Amniotic epithelial cell (primary cell): ENCODE measurements around the gene INPPL1.
A peak's percentile ranks its signal among the peaks of the same experiment; 100 is the strongest.

Experiments used
- DNase-seq: peaks from one replicate; pipeline ENCODE4 v3.0.0-alpha.2; 2010; ENCODE audit warnings: low read depth

The INPPL1 gene

DNA sequence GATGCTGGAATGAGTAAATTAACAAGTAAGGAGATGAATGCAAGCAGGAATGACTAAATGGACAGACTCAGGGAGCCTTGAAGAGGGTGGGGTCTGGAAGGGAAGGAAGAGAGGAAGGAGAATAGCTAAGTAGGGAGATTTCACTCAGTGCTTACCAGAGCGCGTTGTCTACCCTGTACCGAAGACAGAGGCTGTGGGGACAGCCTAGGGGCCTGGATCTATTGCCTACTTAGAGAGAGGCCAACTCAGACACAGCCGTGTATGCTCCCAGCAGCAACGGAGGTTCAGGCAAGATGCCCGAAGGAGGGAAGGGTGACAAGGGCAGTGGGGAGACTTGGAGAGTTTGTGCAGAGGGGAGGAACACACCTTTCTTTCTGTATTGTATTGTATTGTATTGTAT is 7.9 kb upstream of the INPPL1 start, which contains the start of gene FOLR2:
FOLR2 (plus strand) TSS at position 157 of the 400 bp plus-strand sequence. CDS start 1,791 bp downstream, outside the sequence.
- no peak for DNase-seq

GRCh38 chr11:72217841-72218240 is 6.7 kb upstream of the INPPL1 start:
- no peak for DNase-seq

DNA sequence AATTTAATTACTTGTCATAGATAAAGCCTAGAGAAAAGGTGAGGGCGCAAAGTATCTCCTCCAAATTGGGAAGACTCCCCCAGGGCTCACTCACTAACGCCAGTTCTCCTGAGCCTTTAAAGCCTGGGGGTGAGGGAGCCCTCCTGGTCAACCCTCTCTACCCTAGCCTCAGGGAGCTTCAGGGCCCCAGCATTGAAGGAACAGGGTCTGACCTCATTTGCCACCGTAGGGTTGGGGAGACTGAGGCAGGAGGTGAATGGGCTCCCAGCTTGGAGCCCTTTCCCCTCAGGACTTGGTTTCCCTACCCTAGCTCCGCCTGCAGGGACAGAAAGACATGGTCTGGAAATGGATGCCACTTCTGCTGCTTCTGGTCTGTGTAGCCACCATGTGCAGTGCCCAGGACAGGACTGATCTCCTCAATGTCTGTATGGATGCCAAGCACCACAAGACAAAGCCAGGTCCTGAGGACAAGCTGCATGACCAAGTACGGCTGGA is 6.3 kb upstream of the INPPL1 start:
- DNase-seq: no peak

DNA sequence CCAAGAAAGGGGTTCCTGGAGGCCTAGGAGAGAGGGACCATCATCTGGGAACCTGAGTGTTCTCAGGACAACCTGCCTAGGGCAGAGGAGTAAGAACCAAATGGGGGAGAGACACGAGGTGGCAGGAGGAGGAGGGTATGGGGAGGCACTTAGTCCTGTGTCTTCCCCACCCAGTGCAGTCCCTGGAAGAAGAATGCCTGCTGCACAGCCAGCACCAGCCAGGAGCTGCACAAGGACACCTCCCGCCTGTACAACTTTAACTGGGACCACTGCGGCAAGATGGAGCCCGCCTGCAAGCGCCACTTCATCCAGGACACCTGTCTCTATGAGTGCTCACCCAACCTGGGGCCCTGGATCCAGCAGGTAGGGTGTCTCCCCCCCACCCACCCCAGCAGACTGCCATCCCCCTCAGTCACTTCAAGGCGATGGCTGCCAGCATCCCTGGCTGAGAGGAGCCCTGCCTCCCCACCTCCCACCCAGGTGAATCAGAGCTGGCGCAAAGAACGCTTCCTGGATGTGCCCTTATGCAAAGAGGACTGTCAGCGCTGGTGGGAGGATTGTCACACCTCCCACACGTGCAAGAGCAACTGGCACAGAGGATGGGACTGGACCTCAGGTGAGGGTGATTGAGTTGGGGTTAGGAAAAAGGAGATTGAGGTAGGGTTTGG is 3.7 kb upstream of the INPPL1 start:
- no peak for DNase-seq

DNA sequence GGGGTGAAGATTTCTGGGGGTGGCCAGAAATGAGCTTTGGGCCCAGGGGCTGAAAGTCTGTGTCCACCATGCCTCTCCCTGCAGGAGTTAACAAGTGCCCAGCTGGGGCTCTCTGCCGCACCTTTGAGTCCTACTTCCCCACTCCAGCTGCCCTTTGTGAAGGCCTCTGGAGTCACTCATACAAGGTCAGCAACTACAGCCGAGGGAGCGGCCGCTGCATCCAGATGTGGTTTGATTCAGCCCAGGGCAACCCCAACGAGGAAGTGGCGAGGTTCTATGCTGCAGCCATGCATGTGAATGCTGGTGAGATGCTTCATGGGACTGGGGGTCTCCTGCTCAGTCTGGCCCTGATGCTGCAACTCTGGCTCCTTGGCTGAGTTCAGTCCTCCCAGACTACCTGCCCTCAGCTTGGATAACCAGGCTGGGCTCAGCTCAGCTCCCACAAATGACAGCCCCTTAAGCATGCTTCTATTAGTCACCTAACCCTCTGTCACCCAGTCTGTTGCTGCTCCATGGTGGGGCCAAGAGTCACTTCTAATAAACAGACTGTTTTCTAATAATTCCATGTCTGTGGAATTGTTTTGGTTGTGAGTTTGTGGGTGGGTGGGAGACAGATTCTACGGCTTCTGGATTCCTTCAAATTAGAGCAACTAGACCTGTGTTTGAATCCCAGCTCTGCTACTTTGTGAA is 3.0 kb upstream of the INPPL1 start:
- DNase-seq: no peak

DNA sequence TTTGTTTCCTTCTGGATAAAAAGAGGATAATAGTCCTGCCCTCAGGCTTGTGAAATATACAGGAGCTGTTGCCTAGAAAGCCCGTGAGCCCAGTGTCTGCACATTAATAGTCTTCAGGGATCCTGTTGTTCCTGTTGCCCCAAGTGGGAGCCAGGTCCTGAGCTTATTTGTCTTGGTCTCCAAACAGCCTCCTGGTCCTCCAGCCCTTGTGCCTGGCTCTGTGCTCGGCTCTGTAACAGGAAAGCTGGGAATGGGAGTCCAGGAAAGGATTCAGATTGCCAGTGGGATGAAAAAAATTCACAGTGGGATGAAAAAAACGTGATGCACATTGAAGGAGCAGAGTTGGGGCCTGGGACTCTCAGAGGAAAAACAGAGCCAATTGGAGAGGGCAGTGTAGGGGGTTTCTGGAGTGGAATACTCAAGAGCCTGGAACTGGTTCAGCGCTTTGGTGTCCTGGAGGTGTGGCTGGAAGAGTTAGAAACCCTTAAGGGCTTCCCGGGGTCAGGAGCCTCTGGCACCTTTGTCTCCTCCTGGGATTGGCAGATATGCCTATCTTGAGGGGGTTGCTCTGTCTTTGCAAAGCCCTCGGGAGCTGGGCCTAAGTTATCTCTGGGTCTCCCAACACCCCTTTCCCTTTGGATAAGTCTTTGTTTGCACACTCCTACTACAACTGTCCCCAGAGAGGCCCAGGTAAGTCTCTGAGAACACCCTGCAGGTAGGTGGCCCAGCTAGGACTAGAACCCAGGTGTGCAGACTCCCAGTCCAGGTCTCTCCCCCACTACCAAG is 2.3 kb upstream of the INPPL1 start:
- DNase-seq: no peak

GRCh38 chr11:72222907-72223614 is 1.5 kb upstream of the INPPL1 start:
- peak; percentile 86 for DNase-seq

GRCh38 chr11:72223615-72224563 is 678 bp upstream of the INPPL1 start:
- DNase-seq: peak; percentile 57

- DNase-seq: no peak
Measured at GRCh38 chr11:72225411-72225951, 914 bp downstream of the INPPL1 start.

DNA sequence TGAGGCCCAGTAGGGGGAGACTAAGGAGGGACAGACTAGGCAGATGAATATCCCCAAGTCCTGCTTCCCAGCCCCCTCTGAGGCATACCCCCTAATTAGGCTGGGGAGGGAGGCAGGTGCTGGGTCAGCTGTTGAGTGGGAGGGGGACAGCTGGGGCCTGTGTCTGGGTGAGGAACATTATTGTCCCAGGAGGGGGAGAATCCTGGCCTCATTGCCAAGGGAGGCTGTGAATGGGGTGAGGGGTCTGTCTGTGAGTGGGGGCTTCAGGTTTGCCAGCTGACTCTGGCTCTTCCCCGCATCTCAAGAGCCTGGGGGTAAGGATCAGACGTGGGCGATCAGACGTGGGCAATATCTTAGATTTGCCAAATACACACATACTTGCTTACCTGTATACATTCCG is 2.1 kb downstream of the INPPL1 start:
- no peak for DNase-seq

- DNase-seq: no peak
Measured at GRCh38 chr11:72227316-72228228, 3.0 kb downstream of the INPPL1 start.

DNA sequence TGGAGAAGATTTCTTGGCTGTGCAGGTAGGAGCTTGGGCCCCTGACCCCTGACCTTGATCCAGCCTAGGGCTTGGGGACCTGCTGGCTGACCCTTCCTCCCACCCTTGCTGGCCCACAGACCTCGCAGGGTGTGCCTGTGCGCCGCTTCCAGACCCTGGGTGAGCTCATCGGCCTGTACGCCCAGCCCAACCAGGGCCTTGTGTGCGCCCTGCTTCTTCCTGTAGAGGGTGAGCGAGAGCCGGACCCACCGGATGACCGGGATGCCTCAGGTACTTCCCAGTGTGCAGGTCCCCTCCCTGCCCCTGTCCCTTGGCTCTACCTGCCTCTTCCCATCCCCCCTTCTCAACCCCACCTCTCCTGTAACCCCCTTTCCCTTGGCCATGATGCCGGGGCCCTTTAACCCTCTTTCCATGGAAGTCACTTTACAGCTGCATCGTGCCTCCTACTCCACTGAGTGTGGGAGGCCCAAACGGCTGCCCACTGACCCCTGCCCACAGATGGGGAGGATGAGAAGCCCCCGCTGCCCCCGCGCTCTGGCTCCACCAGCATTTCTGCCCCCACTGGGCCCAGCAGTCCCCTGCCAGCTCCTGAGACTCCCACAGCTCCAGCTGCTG is 3.8 kb downstream of the INPPL1 start:
- no peak for DNase-seq

DNA sequence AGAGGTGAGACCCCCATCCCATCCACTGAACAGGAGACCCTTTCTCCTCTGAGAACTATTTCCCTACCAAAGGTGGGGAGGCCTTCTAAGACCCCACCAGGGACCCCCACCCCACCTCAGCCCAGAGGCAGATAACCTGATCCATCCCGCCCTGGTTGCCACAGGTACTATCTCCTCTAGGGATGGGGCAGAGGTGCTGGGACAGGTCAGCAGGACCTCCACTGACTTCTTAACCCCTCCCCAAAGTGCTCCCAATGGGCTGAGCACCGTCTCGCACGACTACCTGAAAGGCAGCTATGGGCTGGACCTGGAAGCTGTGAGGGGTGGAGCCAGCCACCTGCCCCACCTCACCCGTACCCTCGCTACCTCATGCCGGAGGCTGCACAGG is 4.3 kb downstream of the INPPL1 start:
- DNase-seq: no peak

GRCh38 chr11:72229336-72229924 is 4.9 kb downstream of the INPPL1 start:
- DNase-seq: no peak

- DNase-seq: no peak
Measured at GRCh38 chr11:72229925-72230763, 5.6 kb downstream of the INPPL1 start.

GRCh38 chr11:72230764-72231365 is 6.3 kb downstream of the INPPL1 start:
- DNase-seq: no peak
